ENCODE measurements around the gene DNASE1.

DNA sequence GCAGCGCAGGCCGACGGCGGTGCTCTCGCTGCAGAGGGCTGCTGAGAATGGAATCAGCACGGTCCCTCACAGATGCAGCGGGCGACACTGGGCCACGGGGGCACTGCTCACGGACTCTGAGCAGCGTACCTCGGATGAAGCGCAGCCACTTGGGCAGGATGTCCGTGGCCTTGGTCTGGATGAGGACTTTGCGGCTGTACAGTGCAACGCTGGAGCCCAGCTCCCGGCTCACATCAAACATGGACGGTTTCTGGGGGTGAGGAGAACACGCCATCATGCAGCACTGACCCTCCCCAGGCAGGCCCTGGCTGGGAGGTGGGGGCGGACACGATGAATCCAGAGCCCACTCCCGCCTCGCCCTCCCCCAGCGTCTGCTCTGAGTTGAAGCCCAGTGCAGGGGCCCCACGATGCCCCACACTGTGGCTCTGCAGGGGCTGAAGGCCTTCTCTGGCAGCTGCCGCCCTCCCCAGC lies 18.1 kb downstream of the DNASE1 start:
- no peak for TF ChIP-seq EZH2phosphoT487 (IDR thresholded peaks at IDR 0.05)
- no peak for TF ChIP-seq CTCF (IDR thresholded peaks at IDR 0.05)

Measured in neural progenitor cell (in vitro differentiated cells).